Suppressor macrophage treated with lipopolysaccharide for 4 hours (primary cell): ENCODE measurements around the gene HIRA.
"Not testable (repeated sequence)": the region's sequence is repeated elsewhere in the genome, so short reads cannot be mapped to it uniquely, and the experiment has no call there.

Source experiments
- DNase-seq: peaks from one replicate; pipeline ENCODE4 v3.0.0-alpha.2; 2020

Gene HIRA

GRCh38 chr22:19352766-19353165 is 78.8 kb downstream of the HIRA start:
- DNase-seq, result no peak

GRCh38 chr22:19352217-19352616 is 79.3 kb downstream of the HIRA start:
- DNase-seq, result no peak

GRCh38 chr22:19351604-19352003 is 79.9 kb downstream of the HIRA start:
- no peak for DNase-seq

- DNase-seq, result no peak
Observed at GRCh38 chr22:19350947-19351346, 80.6 kb downstream of the HIRA start.

GRCh38 chr22:19350476-19350859 is 81.1 kb downstream of the HIRA start:
- DNase-seq, result no peak

- no peak for DNase-seq
Observed at GRCh38 chr22:19349778-19350475, 81.6 kb downstream of the HIRA start.

- no peak for DNase-seq
Observed at GRCh38 chr22:19346677-19347265, 84.8 kb downstream of the HIRA start.

GRCh38 chr22:19344420-19344819 is 87.1 kb downstream of the HIRA start:
- no peak for DNase-seq

- DNase-seq, result no peak
Observed at GRCh38 chr22:19343470-19343869, 88.1 kb downstream of the HIRA start.

GRCh38 chr22:19341500-19341899 is 90.0 kb downstream of the HIRA start:
- DNase-seq, result no peak

- no peak for DNase-seq
Observed at GRCh38 chr22:19337137-19337536, 94.4 kb downstream of the HIRA start.

- DNase-seq, result no peak
Observed at GRCh38 chr22:19336133-19337075, 95.1 kb downstream of the HIRA start.

- no peak for DNase-seq
Observed at GRCh38 chr22:19331975-19332374, 99.6 kb downstream of the HIRA start.

- DNase-seq, result no peak
Observed at GRCh38 chr22:19331474-19331873, 100.1 kb downstream of the HIRA start.

- no peak for DNase-seq
Observed at GRCh38 chr22:19330865-19331418, 100.6 kb downstream of the HIRA start.

- DNase-seq, result not testable (repeated sequence)
Observed at GRCh38 chr22:19330205-19330604, 101.3 kb downstream of the HIRA start.

GRCh38 chr22:19329454-19329853 is 102.1 kb downstream of the HIRA start:
- no peak for DNase-seq

- peak; percentile 47 for DNase-seq
Observed at GRCh38 chr22:19325296-19325948, 106.1 kb downstream of the HIRA start.

- DNase-seq, result not testable (repeated sequence)
Observed at GRCh38 chr22:19323420-19323819, 108.1 kb downstream of the HIRA start.

GRCh38 chr22:19321757-19322156 is 109.8 kb downstream of the HIRA start:
- DNase-seq, result no peak

- not testable (repeated sequence) for DNase-seq
Observed at GRCh38 chr22:19320136-19320535, 111.4 kb downstream of the HIRA start.

GRCh38 chr22:19319281-19319680 is 112.3 kb downstream of the HIRA start:
- DNase-seq, result no peak

GRCh38 chr22:19317865-19318264 is 113.7 kb downstream of the HIRA start:
- DNase-seq, result no peak
